Measurements from ENCODE around the gene CHRNA1. TPM values are rescaled to one million over a fixed set of nuclear protein-coding genes. Genes with fewer than 3 reads are reported as not detected.

Gene CHRNA1
- total RNA-seq, 2 donors from 2014 or later, result 0.43 TPM; not detected in 1

DNA sequence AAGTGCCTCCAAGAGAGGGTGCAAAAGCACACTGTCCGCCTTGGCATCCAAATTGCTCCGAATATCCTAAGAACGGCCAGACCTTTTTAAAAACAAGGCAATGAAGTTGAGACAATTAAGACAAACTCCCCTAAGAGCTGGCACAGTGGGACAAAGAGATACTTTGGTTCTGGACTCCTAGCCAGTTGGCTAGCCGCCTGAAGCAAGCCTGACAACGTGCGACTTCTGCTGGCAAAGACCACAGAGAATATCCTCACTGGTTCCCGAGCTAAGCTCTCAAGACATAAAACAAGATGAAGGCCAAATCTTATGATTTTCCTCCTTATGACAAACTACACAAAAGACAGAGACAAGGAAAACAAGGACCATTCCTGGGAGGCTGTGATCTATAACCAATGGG lies 32.7 kb downstream of the CHRNA1 start:
- TF ChIP-seq, protein P1, sequence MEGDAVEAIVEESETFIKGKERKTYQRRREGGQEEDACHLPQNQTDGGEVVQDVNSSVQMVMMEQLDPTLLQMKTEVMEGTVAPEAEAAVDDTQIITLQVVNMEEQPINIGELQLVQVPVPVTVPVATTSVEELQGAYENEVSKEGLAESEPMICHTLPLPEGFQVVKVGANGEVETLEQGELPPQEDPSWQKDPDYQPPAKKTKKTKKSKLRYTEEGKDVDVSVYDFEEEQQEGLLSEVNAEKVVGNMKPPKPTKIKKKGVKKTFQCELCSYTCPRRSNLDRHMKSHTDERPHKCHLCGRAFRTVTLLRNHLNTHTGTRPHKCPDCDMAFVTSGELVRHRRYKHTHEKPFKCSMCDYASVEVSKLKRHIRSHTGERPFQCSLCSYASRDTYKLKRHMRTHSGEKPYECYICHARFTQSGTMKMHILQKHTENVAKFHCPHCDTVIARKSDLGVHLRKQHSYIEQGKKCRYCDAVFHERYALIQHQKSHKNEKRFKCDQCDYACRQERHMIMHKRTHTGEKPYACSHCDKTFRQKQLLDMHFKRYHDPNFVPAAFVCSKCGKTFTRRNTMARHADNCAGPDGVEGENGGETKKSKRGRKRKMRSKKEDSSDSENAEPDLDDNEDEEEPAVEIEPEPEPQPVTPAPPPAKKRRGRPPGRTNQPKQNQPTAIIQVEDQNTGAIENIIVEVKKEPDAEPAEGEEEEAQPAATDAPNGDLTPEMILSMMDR (IDR thresholded peaks at IDR 0.05), result no peak
- Histone ChIP-seq H3K9me3 (no peaks in the 10 kb centered on the region), H3K4me3 (no peak overlapping the region), H3K36me3 (no peaks in the 10 kb centered on the region), H3K27me3 (peaks cover 7 to 9% of the 10 kb centered on the region in 2 donors), H3K27ac (no peak overlapping the region), H3K4me1 (peaks cover 0 to 9% of the 10 kb centered on the region in 2 donors)
- DNase-seq (ENCODE audit: low spot score), result no peak

DNA sequence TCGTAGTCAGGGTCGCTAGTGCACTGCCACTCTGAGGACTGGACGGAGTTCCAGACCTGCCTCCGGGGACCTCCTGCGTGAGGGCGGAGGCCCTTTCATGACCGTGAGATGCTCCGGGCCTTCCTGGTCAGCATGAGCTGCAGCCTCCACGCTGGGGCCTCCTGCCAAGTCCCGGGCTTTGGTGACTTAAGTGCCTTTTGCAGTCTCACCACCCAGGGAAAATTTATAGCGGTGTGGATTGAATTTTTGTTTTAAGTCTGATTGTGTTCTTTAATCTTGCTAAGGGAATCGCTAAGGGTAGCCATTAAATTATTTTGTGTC lies 33.6 kb downstream of the CHRNA1 start:
- Histone ChIP-seq H3K27ac (no peak overlapping the region), H3K36me3 (no peaks in the 10 kb centered on the region), H3K27me3 (peaks cover 7 to 9% of the 10 kb centered on the region in 2 donors), H3K9me3 (no peaks in the 10 kb centered on the region), H3K4me1 (peaks cover 0 to 9% of the 10 kb centered on the region in 2 donors), H3K4me3 (peak overlapping the region in 1 of 2 donors; percentile 48)
- TF ChIP-seq, protein P1 (IDR thresholded peaks at IDR 0.05), result no peak
- DNase-seq (ENCODE audit: low spot score), result no peak

DNA sequence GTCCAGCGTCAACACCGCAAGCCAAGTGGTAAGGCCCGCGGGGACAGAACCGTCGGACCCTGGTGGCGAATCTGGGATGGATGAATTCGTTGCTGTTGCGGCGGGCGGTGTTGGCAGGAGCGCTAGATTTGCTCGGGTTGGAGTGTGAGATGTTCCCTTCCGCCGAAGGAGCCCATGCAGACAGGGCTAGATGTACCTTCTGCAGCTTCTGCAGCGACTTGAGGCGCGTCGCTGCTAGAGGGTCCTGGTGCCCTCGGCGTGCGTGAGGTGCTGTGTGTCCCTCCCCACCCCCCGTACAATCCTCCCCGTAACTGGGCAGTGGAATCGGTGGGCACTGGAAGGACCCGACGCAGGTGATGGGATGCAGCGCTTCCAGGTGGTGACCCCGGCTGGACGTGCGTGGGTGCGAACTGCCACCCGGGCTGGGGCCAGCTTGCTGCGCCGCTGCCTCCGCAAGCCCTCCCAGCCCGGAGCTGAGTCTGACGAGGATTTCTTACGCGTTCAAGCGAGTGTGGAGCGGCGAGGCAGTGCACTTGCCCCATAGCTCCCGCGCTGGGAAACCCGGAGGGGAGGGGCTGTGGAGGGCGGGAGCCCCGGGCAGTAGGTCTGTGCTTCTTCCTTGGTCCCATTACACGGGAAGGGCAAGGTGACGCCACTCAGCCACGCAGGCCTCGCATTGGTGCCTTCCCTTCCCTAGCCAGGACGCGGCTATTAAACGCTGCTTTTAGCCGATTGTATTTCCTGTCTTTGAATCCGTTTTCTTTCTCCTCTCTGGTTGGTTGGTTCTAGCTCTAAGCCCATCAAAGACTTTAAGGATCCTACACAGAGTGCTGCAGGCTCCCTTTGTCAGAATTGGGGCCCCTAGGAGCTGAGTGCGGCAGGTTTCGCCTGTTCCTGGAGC lies 34.2 kb downstream of the CHRNA1 start:
- Histone ChIP-seq H3K27ac (no peak overlapping the region), H3K36me3 (no peaks in the 10 kb centered on the region), H3K27me3 (peaks cover 7 to 9% of the 10 kb centered on the region in 2 donors), H3K4me3 (peak overlapping the region; percentile 24 to 48), H3K9me3 (no peaks in the 10 kb centered on the region), H3K4me1 (peaks cover 0 to 9% of the 10 kb centered on the region in 2 donors)
- no peak for DNase-seq (ENCODE audit: low spot score)
- TF ChIP-seq, protein P1 (IDR thresholded peaks at IDR 0.05), result no peak

DNA sequence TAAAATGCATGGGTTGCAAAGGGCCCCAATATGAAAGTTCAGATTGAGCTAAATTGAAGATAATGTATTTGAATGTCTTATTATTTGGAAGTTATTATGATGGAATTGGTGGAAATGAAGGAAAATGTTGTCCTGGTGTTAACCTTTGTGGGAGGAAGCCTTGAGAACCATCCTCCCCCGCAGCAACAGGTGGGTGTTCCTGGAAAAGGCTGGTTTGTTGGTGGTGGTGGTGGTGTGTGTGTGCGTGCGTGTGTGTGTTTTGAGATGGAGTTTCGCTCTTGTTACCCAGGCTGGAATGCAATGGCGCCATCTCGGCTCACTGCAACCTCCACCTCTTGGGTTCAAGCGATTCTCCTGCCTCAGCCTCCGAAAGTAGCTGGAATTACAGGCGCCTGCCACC lies 36.2 kb downstream of the CHRNA1 start:
- DNase-seq (ENCODE audit: low spot score), result no peak
- no peaks in the 10 kb centered on the region for H3K9me3 ChIP-seq
- H3K4me1 ChIP-seq, result peaks cover 0 to 9% of the 10 kb centered on the region in 2 donors
- H3K36me3 ChIP-seq, result no peaks in the 10 kb centered on the region
- no peak overlapping the region for H3K27ac ChIP-seq
- H3K27me3 ChIP-seq, result peaks cover 7 to 9% of the 10 kb centered on the region in 2 donors
- H3K4me3 ChIP-seq, result no peak overlapping the region
- TF ChIP-seq, protein P1 (IDR thresholded peaks at IDR 0.05), result no peak

DNA sequence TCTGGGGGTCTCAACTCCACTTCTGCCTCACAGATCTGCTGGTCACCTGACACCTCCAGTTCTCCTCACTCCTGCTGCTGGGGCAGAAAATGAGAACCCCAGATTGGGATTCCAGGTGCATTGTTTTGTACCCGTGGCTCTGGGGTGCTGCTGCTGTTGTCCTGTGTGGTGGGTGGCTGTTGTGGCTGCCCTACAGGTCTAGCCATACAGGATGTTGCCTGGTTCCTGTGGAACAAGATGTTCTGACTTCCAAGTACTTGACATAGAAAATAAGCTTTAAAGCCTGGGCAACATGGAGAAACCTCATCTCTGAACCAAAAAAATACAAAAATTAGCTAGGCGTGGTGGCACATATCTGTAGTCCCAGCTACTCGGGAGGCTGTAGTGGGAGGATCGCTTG lies 38.1 kb downstream of the CHRNA1 start:
- Histone ChIP-seq H3K36me3 (no peaks in the 10 kb centered on the region), H3K27ac (no peak overlapping the region), H3K27me3 (peaks cover 7 to 9% of the 10 kb centered on the region in 2 donors), H3K9me3 (no peaks in the 10 kb centered on the region), H3K4me1 (peaks cover 0 to 9% of the 10 kb centered on the region in 2 donors), H3K4me3 (no peak overlapping the region)
- TF ChIP-seq, protein P1 (IDR thresholded peaks at IDR 0.05), result no peak
- DNase-seq (ENCODE audit: low spot score), result no peak
